Adrenal gland (tissue), 5 donors: ENCODE measurements around the gene ZSWIM8.

ENCODE experiments used
- CTCF ChIP-seq, 6 experiments: fragments of 450-650 bp in 4 of 6; fragments of 200-600 bp in 2 of 6; sonication (generic) in 1 of 6; IDR thresholded peaks; 1 replicate in 5 of 6; 2 replicates in 1 of 6; pipeline versions ENCODE4 v1.5.1 to v1.8.0; 2016 to 2021; ENCODE audit warnings: antibody characterized with exemption in 6 of 6, mild to moderate bottlenecking in 2 of 6, moderate library complexity in 1 of 6
- POLR2A ChIP-seq, 2 donors: fragments of 450-650 bp; IDR thresholded peaks; one replicate each; pipeline ENCODE4 v1.6.1; 2017; ENCODE audit warnings: antibody characterized with exemption in 2 of 2, mild to moderate bottlenecking in 2 of 2, moderate library complexity in 1 of 2
- donor health status: DM: no; HTN: no; CAD: no.

- TF ChIP-seq CTCF (IDR thresholded peaks at IDR 0.05) = no peak
- TF ChIP-seq POLR2A (IDR thresholded peaks at IDR 0.05) = no peak
Observed at GRCh38 chr10:73763343-73763742, 22.1 kb upstream of the ZSWIM8 start.
